Fibroblast of skin of abdomen (primary cell): ENCODE data around the gene SPINDOC.

Source experiments
- DNase-seq: peaks from one replicate; pipeline ENCODE4 v3.0.0-alpha.2; 2013

The SPINDOC gene

DNA sequence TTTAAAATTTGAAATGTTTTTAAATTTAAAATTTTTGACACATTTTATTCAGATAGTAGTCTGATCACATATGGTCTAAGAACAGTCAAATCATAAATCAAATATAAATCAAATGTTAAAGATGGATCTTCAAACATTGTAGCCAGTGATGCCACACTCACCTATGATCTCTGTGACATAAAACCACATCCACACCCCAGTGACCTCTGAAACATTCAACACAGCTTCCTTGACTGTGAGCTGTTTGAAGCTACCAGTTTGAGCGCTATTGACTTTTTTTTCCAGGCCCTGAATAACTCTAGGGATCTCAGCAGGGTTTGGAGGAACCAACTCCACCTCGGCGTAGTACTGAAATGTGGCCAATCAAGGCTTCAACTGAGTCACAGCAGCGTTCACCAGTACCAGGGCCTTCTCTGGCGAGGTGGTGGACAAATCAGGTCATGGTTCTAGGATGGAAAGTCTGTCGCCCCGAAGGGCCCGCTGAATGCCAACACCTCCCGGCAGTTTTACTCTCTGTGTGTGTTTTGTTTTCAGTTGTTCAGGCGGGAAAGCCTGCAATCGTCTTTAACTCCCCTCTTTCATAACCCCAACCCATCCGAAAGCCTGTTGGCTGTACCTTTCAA, 21.4 kb downstream of the SPINDOC start:
- no peak for DNase-seq

DNA sequence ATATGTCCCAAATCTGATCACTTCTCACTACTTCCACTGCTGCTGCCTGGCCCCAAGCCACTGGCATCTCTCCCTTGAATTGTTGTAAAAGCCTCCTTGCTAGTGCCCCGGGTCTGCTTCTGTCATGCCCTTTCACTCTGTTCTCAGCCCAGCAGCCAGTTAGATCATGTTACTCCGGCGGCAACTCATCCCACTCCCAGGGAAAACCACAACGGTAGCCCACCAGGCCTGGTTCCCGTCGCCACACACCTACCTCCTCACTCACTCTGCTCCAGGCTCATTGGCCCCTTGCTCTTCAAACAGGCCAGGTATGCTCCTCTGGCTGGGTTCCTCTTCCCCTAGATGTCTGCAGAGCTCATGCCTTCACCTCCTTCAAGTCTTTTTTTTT, 21.9 kb downstream of the SPINDOC start:
- no peak for DNase-seq

DNA sequence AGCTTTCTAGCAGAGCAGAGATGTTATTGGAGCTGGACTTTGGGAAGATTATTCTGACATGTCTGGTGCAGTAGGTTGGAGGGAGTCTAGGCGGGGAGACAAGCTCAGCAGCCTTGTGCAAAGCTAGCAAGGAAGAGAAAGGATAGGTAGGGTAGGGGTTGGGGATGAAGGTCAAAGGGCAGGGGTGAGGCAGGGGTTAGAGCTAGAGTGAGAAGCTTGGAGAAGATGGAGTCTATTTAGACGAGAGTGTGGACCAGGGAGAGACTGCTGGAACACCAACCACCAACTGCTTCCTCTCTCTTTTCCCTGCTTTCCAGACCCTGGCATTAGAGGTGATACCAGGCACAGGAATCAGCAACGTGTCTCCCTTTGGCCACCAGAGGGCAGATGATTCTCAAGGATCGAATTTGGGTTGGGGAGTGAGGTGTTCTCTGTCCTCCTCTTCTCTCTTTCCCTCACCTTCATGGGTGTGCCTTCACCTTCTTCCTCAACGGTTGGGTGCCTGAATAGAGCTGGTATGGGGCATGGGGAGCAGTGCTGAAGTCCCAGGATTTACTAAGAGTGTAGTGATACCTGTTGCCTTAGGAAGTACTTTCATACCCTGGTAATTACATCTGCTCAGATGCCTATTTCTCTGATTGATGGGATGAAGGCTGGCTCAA, 23.9 kb downstream of the SPINDOC start:
- peak; percentile 65 for DNase-seq

DNA sequence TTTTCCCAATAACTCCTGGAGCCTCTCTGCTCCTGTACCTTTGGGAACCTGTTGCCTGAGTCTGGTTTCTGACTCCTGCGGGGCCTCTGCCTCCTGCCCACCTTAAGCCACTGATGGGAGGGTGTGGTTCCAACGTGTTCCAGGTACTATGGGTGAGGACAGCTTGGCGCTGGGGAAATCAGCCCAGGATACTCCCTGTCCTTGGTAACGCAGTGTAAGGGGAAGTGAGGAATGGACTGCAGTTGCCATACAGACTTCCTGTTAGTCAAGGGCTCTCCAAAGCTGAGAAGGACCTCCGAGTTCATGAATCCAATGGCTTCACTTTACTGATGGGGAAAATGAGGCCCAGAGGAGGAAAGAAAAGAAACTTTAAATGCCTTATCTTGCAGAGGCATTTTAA, 24.5 kb downstream of the SPINDOC start:
- no peak for DNase-seq

DNA sequence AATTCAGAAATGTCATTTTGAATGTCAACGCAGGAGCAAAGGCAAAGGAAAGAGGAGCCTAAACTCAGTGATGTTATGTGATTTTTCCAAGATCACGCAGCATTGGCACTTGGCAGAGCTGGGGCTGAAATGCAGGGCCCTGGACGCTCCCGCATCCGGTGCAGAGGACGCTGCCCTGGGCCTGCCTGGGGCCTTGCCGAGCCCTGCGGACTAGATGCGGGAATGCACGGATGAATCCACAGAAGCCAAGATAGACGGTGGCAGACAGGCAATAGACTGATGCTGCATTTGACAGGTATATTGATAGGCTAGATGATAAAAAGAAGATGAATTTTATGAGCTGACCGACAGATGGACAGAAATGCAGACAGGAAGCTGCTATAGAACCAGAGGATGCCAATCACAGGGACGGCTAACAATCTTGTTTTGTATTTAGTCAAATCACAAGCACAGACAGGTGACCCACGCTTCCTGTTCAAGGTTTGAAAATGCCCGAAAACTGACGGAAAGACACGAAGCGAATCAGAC, 25.0 kb downstream of the SPINDOC start:
- no peak for DNase-seq

DNA sequence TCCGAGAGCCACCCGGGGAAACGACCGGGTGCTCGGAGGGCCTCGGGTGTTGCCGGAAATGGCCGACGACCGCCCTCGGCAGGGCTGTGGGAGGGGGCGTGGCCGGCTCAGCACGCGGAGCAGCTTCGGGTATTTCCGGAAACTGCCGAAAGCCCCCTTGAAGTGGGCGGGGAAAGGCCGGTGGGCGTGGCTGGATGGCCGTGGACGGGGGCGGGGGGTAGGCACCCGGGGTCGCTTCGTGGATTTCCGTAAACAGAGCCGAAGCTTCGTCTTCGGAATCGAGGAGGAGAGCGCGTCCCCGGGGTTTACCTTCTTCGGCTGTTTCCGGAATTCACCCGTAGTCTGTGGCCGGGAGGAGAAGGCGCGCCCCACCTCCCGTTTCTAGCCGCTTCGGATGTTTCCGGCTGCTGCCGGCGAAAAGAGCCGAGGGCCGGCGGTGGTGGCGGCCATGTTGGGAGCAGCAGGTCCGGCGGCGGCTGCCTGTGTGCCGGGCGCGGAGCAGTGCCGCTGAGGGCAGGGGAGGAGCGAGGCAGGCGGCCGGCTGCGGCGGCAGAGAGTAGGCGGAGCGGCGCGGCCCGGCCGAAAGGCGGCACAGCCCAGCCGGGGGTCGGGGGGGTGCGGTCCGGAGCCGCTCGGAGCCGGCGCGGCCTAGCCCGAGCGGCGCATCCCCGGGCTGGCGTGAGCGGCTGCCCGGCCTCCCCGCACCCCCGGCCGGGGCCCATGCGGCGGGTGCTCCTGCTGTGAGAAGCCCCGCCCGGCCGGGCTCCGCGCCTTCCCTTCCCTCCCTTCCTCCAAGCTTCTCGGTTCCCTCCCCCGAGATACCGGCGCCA, 25.6 kb downstream of the SPINDOC start, which contains the start of gene MARK2:
MARK2 (plus strand) TSS at position 433 of the 830 bp plus-strand sequence; CDS start at position 830, 397 bp downstream.
- DNase-seq: peak; percentile 98

DNA sequence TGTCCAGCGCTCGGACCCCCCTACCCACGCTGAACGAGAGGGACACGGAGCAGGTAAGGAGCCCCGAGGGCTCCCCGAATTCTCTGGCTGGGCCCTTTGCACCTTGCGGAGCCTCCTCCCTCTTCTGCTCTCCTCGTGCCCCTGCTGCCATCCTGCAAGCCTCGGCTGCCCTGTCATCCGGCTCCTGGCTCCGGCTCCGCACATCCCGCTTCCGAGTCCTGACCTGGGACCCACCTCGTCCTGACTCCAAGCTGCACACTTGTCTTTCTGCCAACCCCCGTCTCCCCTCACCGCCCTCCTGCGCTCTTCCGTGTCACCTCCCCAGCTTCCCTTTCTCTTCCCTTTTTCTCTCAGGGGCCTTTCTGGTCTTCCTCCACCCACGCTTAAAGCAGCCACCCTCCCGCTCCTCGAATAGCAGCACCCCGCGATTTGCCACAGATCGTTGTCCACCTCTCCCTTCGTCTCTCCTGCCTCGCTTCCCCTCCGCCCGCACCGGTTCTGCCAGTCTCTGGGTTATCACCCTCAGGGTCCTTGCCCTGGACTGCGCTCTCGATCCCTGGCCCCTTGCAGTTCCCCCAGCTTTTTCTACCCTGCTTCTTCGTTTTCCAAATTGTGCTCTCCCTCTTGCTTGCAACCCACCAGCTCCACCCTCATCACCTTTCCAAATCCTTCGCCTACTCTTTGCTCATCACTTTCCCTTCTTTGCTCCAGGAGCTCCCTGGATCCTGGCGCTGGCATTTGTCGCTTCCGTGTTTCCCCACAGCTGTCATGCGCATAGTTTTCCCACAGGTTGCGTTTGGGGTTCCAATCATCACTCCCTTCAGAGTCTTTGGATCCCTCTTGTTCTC, 26.5 kb downstream of the SPINDOC start:
- no peak for DNase-seq

DNA sequence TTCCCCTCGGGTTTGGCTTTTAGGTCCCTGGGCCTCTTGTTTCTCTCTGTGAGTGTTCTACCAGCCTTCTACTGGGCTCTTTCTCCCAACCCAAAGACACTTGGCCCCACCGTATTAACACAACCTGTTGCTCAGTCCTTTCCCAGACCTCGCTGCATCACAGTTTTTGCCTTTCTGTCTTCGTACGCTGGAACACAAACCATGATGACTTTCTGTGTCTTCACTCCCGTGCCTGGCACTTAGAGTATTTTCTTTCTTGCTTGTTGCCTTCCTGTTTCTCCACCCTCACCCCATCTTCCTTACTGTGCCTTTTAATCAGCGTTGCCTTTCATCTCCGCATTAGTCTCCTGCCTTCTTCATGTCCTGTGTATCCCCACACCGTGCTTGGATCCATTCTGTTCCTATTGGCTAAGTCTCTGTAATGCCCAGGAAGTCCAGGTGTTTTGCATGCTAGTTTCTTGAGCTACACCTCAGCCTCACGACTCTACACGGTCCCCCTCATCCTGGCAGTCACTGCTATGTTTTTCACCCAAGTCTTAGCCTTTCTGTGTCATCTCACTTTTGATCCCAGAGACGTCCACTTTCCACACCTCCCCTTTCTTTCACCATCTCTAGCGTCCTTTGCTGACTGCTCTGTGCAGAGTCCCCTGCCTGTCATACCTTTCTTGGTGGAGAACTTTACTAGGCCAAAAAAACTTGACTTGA, 27.3 kb downstream of the SPINDOC start:
- DNase-seq: no peak

DNA sequence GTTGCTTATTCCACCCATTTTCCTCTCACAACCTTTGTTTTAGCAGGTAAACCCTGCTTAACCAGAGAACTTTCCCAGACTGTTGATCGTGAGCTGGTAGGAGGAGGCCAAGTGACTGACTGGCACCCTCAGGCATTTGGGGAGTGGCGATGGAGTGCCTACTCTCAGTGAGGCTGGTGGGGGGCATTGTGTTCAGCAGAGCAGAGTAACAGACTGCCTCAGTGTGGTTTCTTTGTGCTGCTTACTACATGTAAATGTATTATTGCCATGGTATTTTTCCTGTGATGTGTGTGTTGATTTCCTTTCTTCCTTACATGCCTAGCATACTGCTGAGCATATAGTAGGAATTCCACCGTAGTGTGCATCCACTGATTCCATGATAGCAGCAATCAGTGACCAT, 28.3 kb downstream of the SPINDOC start:
- DNase-seq: peak; percentile 38

DNA sequence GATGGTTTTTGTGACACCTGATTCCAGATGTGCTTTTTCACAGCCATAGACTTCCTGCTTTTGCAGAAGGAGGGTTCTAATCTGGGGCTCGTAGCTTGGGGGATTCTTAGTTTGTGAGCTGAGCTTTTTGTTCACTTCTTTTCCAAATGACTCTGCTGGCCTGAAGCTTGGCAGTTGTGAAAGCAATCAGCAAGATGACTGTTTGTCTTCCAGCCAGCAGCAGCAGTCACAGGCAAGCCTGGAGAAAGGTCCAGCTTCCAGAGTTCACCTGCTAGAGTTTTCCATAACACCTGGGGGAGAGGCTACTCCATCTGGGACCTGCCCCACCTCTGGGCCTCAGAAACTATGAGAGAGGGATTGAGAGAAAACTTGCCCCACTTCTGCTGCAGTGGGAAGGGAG, 29.8 kb downstream of the SPINDOC start:
- DNase-seq: no peak

DNA sequence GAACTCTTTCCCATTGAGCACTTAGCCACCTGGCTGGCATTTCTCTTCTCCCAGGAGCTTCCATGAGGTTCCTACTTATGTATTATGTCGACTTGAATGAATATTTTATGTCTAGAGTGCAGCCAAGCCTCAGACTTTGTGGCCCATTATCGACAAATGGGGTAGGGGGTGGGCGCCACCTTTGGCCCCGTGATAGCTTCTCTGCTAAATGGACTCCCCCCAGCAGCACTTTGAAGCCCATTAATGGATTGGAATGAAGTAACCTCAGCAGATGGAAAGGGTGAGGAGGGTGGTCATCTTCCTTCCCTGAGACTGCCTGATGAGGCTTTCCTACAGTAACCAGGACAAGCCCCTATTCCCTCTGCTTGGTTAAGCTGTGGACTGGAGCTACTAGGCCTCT, 31.6 kb downstream of the SPINDOC start:
- DNase-seq: no peak

DNA sequence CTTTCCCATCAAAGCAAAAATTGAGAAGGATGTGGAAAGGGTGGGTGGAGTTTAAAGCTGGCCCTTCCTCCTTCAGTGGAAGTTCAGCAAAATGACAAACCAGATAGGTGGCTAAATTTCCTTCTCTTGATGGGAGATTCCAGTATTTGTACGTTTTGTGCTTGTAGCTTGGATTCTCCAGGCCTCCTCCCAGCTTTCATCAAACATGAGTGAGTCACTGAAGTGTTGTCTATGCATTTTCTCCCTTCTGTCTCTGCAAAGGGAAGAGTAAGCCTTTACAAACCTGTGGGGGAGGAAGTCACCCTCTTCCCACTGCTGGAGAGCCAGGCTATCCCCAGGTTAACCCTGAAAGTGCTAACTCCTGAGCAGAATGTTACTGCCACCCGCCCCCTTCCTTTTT, 32.0 kb downstream of the SPINDOC start:
- DNase-seq: peak; percentile 77

DNA sequence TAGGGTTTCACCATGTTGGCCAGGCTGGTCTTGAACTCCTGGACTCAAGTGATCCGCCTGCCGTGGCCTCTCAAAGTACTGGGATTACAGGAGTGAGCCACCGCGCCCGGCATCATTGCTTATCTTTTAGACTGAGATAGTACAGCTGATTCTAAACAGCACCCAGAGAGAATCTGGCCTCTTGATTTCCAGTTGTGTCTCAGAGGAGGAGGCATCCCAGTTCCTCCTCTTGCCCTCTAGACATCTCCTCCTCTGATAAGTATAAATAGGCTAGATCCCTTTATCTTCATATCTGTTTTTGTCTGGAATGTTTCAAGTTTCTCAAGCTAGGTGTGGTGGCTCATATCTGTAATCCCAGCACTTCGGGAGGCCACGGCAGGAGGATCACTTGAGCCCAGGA, 32.7 kb downstream of the SPINDOC start:
- DNase-seq: no peak

DNA sequence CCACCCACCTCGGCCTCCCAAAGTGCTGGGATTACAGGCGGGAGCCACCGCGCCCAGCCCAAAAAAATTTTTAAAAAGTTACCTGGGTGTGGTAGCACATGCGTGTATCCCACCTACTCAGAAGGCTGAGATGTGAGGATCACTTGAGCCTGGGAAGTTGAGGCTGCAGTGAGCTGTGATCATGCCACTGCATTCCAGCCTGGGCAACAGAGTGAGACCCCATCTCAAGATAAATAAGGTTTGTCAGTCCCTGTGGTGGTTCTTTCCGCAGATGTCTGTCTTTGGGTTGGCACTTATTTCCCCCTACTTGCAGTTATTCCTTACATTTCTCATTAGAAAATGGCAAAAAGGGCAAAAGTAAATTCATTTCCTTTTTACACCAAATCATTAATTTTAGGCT, 33.6 kb downstream of the SPINDOC start:
- no peak for DNase-seq

DNA sequence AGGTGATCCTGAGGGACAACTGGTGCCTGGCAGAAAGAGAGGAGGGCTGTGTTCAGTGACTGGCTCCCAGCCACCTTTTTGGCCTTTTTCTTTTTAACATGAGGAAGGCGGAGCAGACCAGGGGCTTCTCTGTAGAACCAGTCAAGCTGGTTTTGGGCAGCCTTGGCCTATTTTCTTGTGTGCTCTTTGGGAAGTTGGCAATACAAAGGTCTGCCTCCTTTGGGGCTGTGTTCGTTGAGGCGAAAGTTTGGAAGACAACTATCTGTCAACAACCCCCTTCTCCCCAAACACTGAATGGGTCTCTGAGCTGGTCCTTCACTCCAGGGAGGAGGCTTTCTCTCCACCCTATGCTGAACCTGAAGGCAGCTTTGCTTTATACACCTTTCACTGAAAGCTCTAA, 34.1 kb downstream of the SPINDOC start:
- no peak for DNase-seq

DNA sequence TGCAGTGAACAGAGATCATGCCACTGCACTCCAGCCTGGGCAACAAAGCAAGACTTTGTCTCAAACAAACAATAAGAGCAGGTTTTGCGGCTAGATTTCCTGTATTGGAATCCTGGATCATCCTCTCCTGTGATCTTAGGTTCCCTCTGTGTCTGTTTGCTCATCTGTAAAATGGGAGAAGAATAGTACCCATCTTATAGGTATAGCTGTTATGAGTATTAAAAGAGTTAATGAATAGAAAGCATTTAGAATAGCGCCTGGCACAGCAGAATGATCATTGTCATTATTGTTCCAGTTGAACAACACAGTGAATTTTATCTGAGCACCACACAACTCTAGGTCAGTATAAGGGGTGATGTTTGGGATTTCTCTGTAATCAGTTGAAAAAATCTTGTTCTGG, 36.4 kb downstream of the SPINDOC start:
- no peak for DNase-seq

DNA sequence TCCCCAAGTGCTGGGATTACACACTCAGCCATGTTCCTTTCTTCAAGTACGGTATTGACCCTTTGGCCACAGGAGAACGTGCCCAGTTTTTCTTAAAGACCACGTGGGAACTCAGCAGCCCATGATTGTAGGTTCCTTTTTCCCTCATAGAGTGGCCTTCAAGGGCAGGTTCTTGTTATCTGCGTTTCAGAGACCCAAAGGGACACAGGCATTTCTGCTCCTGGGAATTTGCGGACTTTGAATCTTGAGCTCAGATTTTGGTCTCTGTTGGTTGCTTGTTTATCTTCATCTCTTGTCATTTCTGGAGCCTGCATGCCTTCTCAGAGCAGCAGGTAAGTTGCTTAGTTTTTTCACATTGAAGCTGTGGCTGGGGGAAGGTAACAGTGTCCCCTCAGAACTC, 37.7 kb downstream of the SPINDOC start:
- no peak for DNase-seq

DNA sequence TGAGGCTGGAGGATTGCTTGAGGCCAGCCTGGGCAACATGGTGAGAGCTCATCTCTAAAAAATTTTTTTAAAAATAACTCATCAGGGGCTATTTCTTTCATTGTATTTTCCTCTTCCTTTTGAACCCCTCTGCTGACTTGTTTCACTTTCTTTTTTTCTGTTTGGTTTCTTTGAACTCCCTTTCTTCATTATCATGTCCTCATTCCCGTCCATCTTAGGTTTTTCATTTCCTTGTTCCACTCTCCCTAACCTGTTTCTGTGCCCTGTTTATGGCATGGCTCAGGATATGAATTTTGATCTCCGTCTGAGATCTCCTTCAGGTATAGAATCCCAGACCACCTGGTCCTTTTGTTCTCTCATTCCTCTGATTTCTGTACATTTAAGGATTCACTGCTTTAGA, 38.1 kb downstream of the SPINDOC start:
- no peak for DNase-seq

DNA sequence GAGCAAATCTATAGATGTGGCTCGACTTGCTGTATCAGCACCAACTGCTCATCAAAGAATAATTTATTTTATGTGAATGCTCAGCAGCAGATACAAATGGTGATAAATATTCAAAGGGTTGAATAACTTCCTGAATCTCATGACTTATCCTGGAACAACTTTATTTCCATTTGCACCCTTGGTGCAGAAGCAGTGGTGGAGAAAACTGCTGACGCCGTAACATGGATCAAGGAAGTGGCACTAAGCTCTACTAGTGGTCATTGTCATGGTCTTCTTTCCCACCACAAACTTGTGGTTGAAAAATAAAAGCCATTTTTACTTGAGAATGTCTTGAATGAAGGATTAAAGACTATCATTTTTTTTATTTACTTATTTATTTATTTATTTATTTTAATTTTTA, 40.2 kb downstream of the SPINDOC start:
- no peak for DNase-seq

DNA sequence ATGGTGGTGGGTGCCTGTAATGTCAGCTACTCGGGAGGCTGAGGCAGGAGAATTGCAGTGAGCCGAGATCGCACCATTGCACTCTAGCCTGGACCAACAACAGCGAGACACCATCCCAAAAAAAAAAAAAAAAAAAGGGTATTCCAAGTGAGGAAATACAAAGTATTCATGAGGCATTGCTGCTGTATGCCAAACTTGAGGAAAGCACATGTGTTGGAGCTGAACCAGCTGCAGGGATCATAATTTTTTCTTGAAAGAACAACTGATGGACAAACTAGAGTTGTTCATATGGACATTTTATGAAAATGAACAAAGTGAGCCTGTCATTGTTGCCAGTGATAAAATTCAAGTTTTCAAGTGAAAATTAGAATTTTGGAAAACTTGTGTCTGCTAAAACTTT, 41.4 kb downstream of the SPINDOC start:
- DNase-seq: no peak

DNA sequence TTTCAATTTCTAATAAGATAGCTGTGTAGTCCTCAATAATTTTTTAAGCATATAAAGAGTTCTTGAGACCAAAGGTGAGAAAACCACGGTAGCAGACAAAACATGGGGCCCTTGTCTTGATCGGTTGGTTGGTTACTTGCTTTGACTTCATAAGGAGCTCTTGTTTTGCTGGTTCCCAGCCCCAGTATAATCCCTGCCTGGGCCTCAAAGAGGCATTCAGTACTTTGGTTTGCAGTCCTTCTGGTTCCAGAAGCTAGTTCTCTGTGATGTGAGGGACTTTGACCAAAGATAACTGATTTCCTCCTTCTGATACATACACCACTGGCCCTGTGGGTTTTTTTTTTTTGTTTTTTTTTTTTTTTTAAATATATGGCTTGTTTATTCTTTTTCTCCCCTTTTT, 42.7 kb downstream of the SPINDOC start:
- no peak for DNase-seq
